KMS-11 (cell line): Measurements from ENCODE around the gene SPTB.

ENCODE experiments used
- H2AFZ ChIP-seq: fragments of 200-600 bp; sonication (generic); 2 replicates; pipeline ENCODE4 v1.6.1; 2016; ENCODE audit warnings: antibody characterized with exemption, mixed run types, low read depth
- H3K27ac ChIP-seq: fragments of 200-600 bp; sonication (generic); 2 replicates; pipeline ENCODE4 v1.6.1; 2016; ENCODE audit warnings: mild to moderate bottlenecking, mixed run types
- H3K27me3 ChIP-seq: fragments of 200-600 bp; sonication (generic); 2 replicates; pipeline ENCODE4 v1.6.1; 2017; ENCODE audit warnings: mild to moderate bottlenecking, low read depth, mixed run types, moderate library complexity; ENCODE audit not compliant: insufficient read depth
- H3K36me3 ChIP-seq: fragments of 200-600 bp; sonication (generic); 2 replicates; pipeline ENCODE4 v1.6.1; 2017; ENCODE audit warnings: mild to moderate bottlenecking, mixed run types; ENCODE audit not compliant: insufficient read depth
- H3K4me1 ChIP-seq: fragments of 200-600 bp; sonication (generic); 2 replicates; pipeline ENCODE4 v1.6.1; 2016; ENCODE audit warnings: mild to moderate bottlenecking, low read depth, mixed run types; ENCODE audit not compliant: poor library complexity, severe bottlenecking
- H3K4me2 ChIP-seq: fragments of 200-600 bp; sonication (generic); 2 replicates; pipeline ENCODE4 v1.7.0; 2016; ENCODE audit warnings: mild to moderate bottlenecking, mixed run types
- H3K4me3 ChIP-seq: fragments of 200-600 bp; sonication (generic); IDR thresholded peaks from 2 replicates; pipeline ENCODE4 v1.6.1; 2017; ENCODE audit warnings: low read depth, low read length, mixed read lengths; ENCODE audit not compliant: insufficient read depth
- H3K79me2 ChIP-seq: fragments of 200-600 bp; sonication (generic); 2 replicates; pipeline ENCODE4 v1.6.1; 2016; ENCODE audit warnings: low read depth, mixed run types; ENCODE audit not compliant: insufficient read depth
- H3K9ac ChIP-seq: fragments of 200-600 bp; sonication (generic); 2 replicates; pipeline ENCODE4 v1.6.1; 2016; ENCODE audit warnings: mild to moderate bottlenecking, mixed run types
- H4K20me1 ChIP-seq: fragments of 200-600 bp; sonication (generic); 2 replicates; pipeline ENCODE4 v1.6.1; 2016; ENCODE audit warnings: mild to moderate bottlenecking, mixed run types; ENCODE audit not compliant: insufficient read depth
- CTCF ChIP-seq: fragments of 200-600 bp; sonication (generic); conservative IDR thresholded peaks from 2 replicates; pipeline ENCODE4 v1.6.1; 2017; ENCODE audit warnings: low read depth, mild to moderate bottlenecking, antibody characterized with exemption, low read length, moderate library complexity, mixed read lengths

The SPTB gene

GRCh38 chr14:64708148-64709004 lies 171.3 kb downstream of the SPTB start:
- Histone ChIP-seq H2AFZ (no peak overlapping the region), H3K36me3 (no peaks in the 10 kb centered on the region), H4K20me1 (no peaks in the 10 kb centered on the region), H3K9ac (no peak overlapping the region), H3K79me2 (no peaks in the 10 kb centered on the region), H3K4me2 (no peak overlapping the region), H3K4me1 (no peaks in the 10 kb centered on the region), H3K27me3 (no peaks in the 10 kb centered on the region), H3K4me3 (no peak overlapping the region), H3K27ac (no peak overlapping the region)
- TF ChIP-seq CTCF = no peak

- Histone ChIP-seq H3K4me3 (no peak overlapping the region), H4K20me1 (no peaks in the 10 kb centered on the region), H3K4me2 (no peak overlapping the region), H3K79me2 (no peaks in the 10 kb centered on the region), H3K9ac (no peak overlapping the region), H3K4me1 (no peaks in the 10 kb centered on the region), H3K36me3 (no peaks in the 10 kb centered on the region), H3K27me3 (no peaks in the 10 kb centered on the region), H2AFZ (no peak overlapping the region), H3K27ac (no peak overlapping the region)
- TF ChIP-seq CTCF = no peak
Measured at GRCh38 chr14:64707661-64708060, 172.0 kb downstream of the SPTB start.

GRCh38 chr14:64706593-64707193 lies 173.0 kb downstream of the SPTB start:
- H2AFZ ChIP-seq = no peak overlapping the region
- H3K4me1 ChIP-seq = no peaks in the 10 kb centered on the region
- H3K27me3 ChIP-seq = no peaks in the 10 kb centered on the region
- H3K27ac ChIP-seq = no peak overlapping the region
- no peaks in the 10 kb centered on the region for H4K20me1 ChIP-seq
- H3K9ac ChIP-seq = no peak overlapping the region
- H3K79me2 ChIP-seq = no peaks in the 10 kb centered on the region
- H3K36me3 ChIP-seq = no peaks in the 10 kb centered on the region
- TF ChIP-seq CTCF = no peak
- H3K4me3 ChIP-seq = no peak overlapping the region
- no peak overlapping the region for H3K4me2 ChIP-seq

GRCh38 chr14:64706119-64706592 lies 173.6 kb downstream of the SPTB start:
- no peak overlapping the region for H3K4me3 ChIP-seq
- no peaks in the 10 kb centered on the region for H3K79me2 ChIP-seq
- no peaks in the 10 kb centered on the region for H4K20me1 ChIP-seq
- no peak overlapping the region for H3K27ac ChIP-seq
- no peak for TF ChIP-seq CTCF
- H3K9ac ChIP-seq = no peak overlapping the region
- H3K4me2 ChIP-seq = no peak overlapping the region
- H2AFZ ChIP-seq = no peak overlapping the region
- H3K4me1 ChIP-seq = no peaks in the 10 kb centered on the region
- no peaks in the 10 kb centered on the region for H3K27me3 ChIP-seq
- no peaks in the 10 kb centered on the region for H3K36me3 ChIP-seq
